HepG2 (cell line): ENCODE measurements around the gene NFATC3. TPM values are rescaled to one million over a fixed set of nuclear protein-coding genes. Genes with fewer than 3 reads are reported as not detected.

Experiments
- ATAC-seq: fragments of 200-7000 bp; cut with Tn5 transposase; 3 replicates; pipeline ENCODE4 v1.9.1; 2020; ENCODE audit warnings: mild to moderate bottlenecking, moderate library complexity
- BruUV-seq: library from RNA; stranded (reverse); fragments of 400-500 nt; replicated peaks from 2 replicates; lab custom pipeline; 2021; lab: Mats Ljungman, UMichigan
- CTCF ChIA-PET: fragments of 300-600 bp; formaldehyde crosslinking; extraction: SDS; loops from one replicate; lab custom pipeline; 2021; ENCODE audit warnings: low total read pairs, inconsistent platforms, low intra/inter-chr PET ratio; lab: Yijun Ruan, JAX
- POLR2A ChIA-PET: fragments of 350-600 bp; sonication (Branson Sonifier 250); formaldehyde crosslinking; loops from one replicate; lab custom pipeline; 2020; ENCODE audit warnings: antibody characterized with exemption, inconsistent platforms; lab: Yijun Ruan, JAX
- DNase-seq: peaks from one replicate; pipeline ENCODE4 v3.0.0-alpha.2; 2015; ENCODE audit warnings: low spot score
- FAIRE-seq: peaks from 3 replicates; lab custom pipeline; 2011; peaks lifted over from hg19 to GRCh38; lab: Jason Lieb, UNC
- H2AFZ ChIP-seq: one replicate; pipeline ENCODE4 v1.6.1; 2011; ENCODE audit warnings: low read length, inconsistent platforms
- H3K27ac ChIP-seq: fragments of 300-600 bp; 3 replicates; pipeline ENCODE4 v1.8.0; 2011; ENCODE audit warnings: mixed run types, mild to moderate bottlenecking, mixed read lengths, low read length, inconsistent platforms; ENCODE audit not compliant: insufficient read depth; ENCODE audit errors: extremely low read length
- H3K27me3 ChIP-seq, 2 experiments: fragments of 200-600 bp in 1 of 2; 2 replicates in 1 of 2; 3 replicates in 1 of 2; pipeline versions ENCODE4 v1.6.0 to v1.8.0; 2011; ENCODE audit warnings: low read length in 2 of 2, mild to moderate bottlenecking in 2 of 2, moderate library complexity in 2 of 2, inconsistent platforms in 1 of 2; ENCODE audit not compliant: insufficient read depth in 2 of 2, control insufficient read depth in 1 of 2
- H3K36me3 ChIP-seq, 2 experiments: fragments of 200-600 bp in 1 of 2; replicated peaks in 1 of 2; 2 replicates in 1 of 2; 3 replicates in 1 of 2; pipeline versions ENCODE4 v1.5.1 to v1.8.0; 2011; ENCODE audit warnings: low read length in 2 of 2, inconsistent platforms in 1 of 2; ENCODE audit not compliant: insufficient read depth in 2 of 2, control insufficient read depth in 1 of 2
- H3K4me1 ChIP-seq: 2 replicates; pipeline ENCODE4 v1.5.1; 2012; ENCODE audit warnings: low read length, inconsistent platforms; ENCODE audit not compliant: insufficient read depth
- H3K4me2 ChIP-seq: 2 replicates; pipeline ENCODE4 v1.6.0; 2011; ENCODE audit warnings: low read depth, low read length, inconsistent platforms
- H3K4me3 ChIP-seq, 3 experiments: fragments of 200-600 bp in 1 of 3; sonication (generic), shearing (Covaris generic) in 1 of 3; replicated peaks in 1 of 3; 2 replicates each; pipeline ENCODE4 v1.5.1; 2011 to 2016; ENCODE audit warnings: low read length in 3 of 3, inconsistent platforms in 2 of 3, low read depth in 2 of 3, mild to moderate bottlenecking in 2 of 3, control low read depth in 1 of 3, mixed read lengths in 1 of 3; ENCODE audit not compliant: insufficient read depth in 1 of 3
- H3K79me2 ChIP-seq: one replicate; pipeline ENCODE4 v1.6.1; 2011; ENCODE audit warnings: low read length, inconsistent platforms; ENCODE audit not compliant: insufficient read depth
- H3K9ac ChIP-seq: 2 replicates; pipeline ENCODE4 v1.6.0; 2011; ENCODE audit warnings: mild to moderate bottlenecking, low read depth, low read length, inconsistent platforms; ENCODE audit not compliant: insufficient read depth
- H3K9me3 ChIP-seq: 2 replicates; pipeline ENCODE4 v1.5.1; 2012; ENCODE audit warnings: mild to moderate bottlenecking, low read length
- H4K20me1 ChIP-seq: 2 replicates; pipeline ENCODE4 v1.6.0; 2011; ENCODE audit warnings: inconsistent platforms, mild to moderate bottlenecking, low read length, moderate library complexity; ENCODE audit not compliant: insufficient read depth
- AFF4 ChIP-seq: sonication (generic); formaldehyde crosslinking; IDR thresholded peaks from 2 replicates; pipeline ENCODE4 v1.4.0; 2020; ENCODE audit warnings: missing genetic modification reagents
- ARNT ChIP-seq: fragments of 450-650 bp; IDR thresholded peaks from 2 replicates; pipeline ENCODE4 v1.6.1; 2017
- ARNT2 ChIP-seq: sonication (generic); formaldehyde crosslinking; IDR thresholded peaks from 2 replicates; pipeline ENCODE4 v1.8.0; 2022; ENCODE audit warnings: mild to moderate bottlenecking, low read depth, missing genetic modification reagents, moderate library complexity
- ATAD3A ChIP-seq: sonication (generic); formaldehyde crosslinking; IDR thresholded peaks from 2 replicates; pipeline ENCODE4 v1.4.0; 2020; ENCODE audit warnings: missing genetic modification reagents
- HNF4A ChIP-seq: sonication (generic); formaldehyde crosslinking; IDR thresholded peaks from 2 replicates; pipeline ENCODE4 v1.4.0; 2020; ENCODE audit warnings: missing genetic modification reagents
- HOMEZ ChIP-seq: IDR thresholded peaks from 2 replicates; pipeline ENCODE4 v1.6.1; 2016; ENCODE audit warnings: low read depth
- HOXA5 ChIP-seq: sonication (generic); formaldehyde crosslinking; IDR thresholded peaks from 2 replicates; pipeline ENCODE4 v1.4.0; 2020; ENCODE audit warnings: missing genetic modification reagents
- IRF1 ChIP-seq: sonication (generic); formaldehyde crosslinking; IDR thresholded peaks from 2 replicates; pipeline ENCODE4 v1.4.0; 2020; ENCODE audit warnings: low read depth, mild to moderate bottlenecking, missing genetic modification reagents
- KDM5B ChIP-seq: sonication (generic); formaldehyde crosslinking; IDR thresholded peaks from 2 replicates; pipeline ENCODE4 v1.4.0; 2020; ENCODE audit warnings: missing genetic modification reagents, mild to moderate bottlenecking, borderline replicate concordance
- MIXL1 ChIP-seq: IDR thresholded peaks from 2 replicates; pipeline ENCODE4 v1.6.1; 2016
- MLX ChIP-seq: IDR thresholded peaks from 2 replicates; pipeline ENCODE4 v1.6.1; 2016
- MXD3 ChIP-seq: IDR thresholded peaks from 2 replicates; pipeline ENCODE4 v1.6.1; 2016; ENCODE audit warnings: mild to moderate bottlenecking, missing biosample characterization, missing genetic modification reagents
- NCOA5 ChIP-seq: sonication (generic); formaldehyde crosslinking; IDR thresholded peaks from 2 replicates; pipeline ENCODE4 v1.4.0; 2020; ENCODE audit warnings: missing genetic modification reagents
- NKX3-1 ChIP-seq: sonication (generic); formaldehyde crosslinking; IDR thresholded peaks from 2 replicates; pipeline ENCODE4 v1.5.0; 2020; ENCODE audit warnings: missing genetic modification reagents
- NRL ChIP-seq: sonication (generic); formaldehyde crosslinking; IDR thresholded peaks from 2 replicates; pipeline ENCODE4 v1.5.0; 2020; ENCODE audit warnings: missing genetic modification reagents, mild to moderate bottlenecking, moderate library complexity, borderline replicate concordance
- ZNF24 ChIP-seq: fragments of 450-650 bp; IDR thresholded peaks from 2 replicates; pipeline ENCODE4 v1.6.1; 2017; ENCODE audit warnings: antibody characterized with exemption, mild to moderate bottlenecking
- ZNF431 ChIP-seq: sonication (generic); formaldehyde crosslinking; IDR thresholded peaks from 2 replicates; pipeline ENCODE4 v1.9.0; 2022; ENCODE audit warnings: missing genetic modification reagents, low read depth, mild to moderate bottlenecking, borderline replicate concordance
- ZNF782 ChIP-seq: sonication (generic); formaldehyde crosslinking; IDR thresholded peaks from 2 replicates; pipeline ENCODE4 v1.4.0; 2020; ENCODE audit warnings: missing genetic modification reagents, mild to moderate bottlenecking, borderline replicate concordance
- WGBS: methylation state at CpG from one replicate; pipeline ENCODE4 v1.1.6; 2017; ENCODE audit warnings: low lambda C conversion rate; 5-methylcytosine and 5-hydroxymethylcytosine counted together
- in situ Hi-C: cut with HindIII; loops from 2 replicates; pipeline ENCODE4 v1.10.0; 2017; ENCODE audit warnings: low pct_unique_long_range_greater_than_20kb; ENCODE audit not compliant: extremely low pct_ligation_motif_present
- intact Hi-C: fragments of 100-400 bp; cut with micrococcal nuclease; formaldehyde crosslinking; loops from one replicate; pipeline ENCODE4 v1.10.0; 2022; ENCODE audit not compliant: unreplicated experiment
- polyA plus RNA-seq, 8 experiments: library from polyadenylated mRNA; depleted of rRNA in 3 of 8; stranded (reverse) in 7 of 8; unstranded in 1 of 8; fragments of >200 nt; fragmentation: Illumina TruSeq in 4 of 8; extraction: Trizol in 4 of 8; gene quantifications; 2 replicates each; pipeline versions ENCODE4 v1.2.1 to v1.2.3, GENCODE V29; 2011 to 2016; ENCODE audit warnings: low read depth in 4 of 8, missing spikeins in 1 of 8, mixed read lengths in 1 of 8; ENCODE audit not compliant: insufficient read depth in 1 of 8
- total RNA-seq, 5 experiments: library from RNA; depleted of rRNA; stranded (reverse); fragments of >200 nt; fragmentation: Illumina TruSeq; extraction: Trizol; gene quantifications; 2 replicates each; pipeline ENCODE4 v1.2.3, GENCODE V29; 2016; ENCODE audit warnings: low read depth in 1 of 5

Gene NFATC3
- total and polyA plus RNA-seq, 2 of the 13 experiments (the other 11 are each of a cell fraction or from before 2014, with no cell fraction given) = 52.6 to 62.7 TPM

GRCh38 chr16:68257251-68257905 lies 172.2 kb downstream of the NFATC3 start:
- intact Hi-C loops = no loop called here
- peak overlapping the region; percentile 87 for H3K27ac ChIP-seq
- 76% methylated on average over 6 of the region's 6 CpGs for WGBS
- BruUV-seq = no TSS peak
- H3K27me3 ChIP-seq = no peaks in the 10 kb centered on the region
- in situ Hi-C loops = no loop called here
- no peaks in the 10 kb centered on the region for H3K9me3 ChIP-seq
- CTCF ChIA-PET = interaction anchor here (2.0 kb wide), 1 partner anchor 71 kb away, joined by 8 read pairs; no protein-coding TSS in a partner anchor
- H3K4me1 ChIP-seq = peaks cover 43% of the 10 kb centered on the region
- H3K4me3 ChIP-seq = peak overlapping the region in 1 of 3 experiments; percentile 47; a peak in 2 of 6 replicates
- no peaks in the 10 kb centered on the region for H4K20me1 ChIP-seq
- FAIRE-seq = no peak
- H3K36me3 ChIP-seq = peaks cover 3 to 22% of the 10 kb centered on the region in 2 experiments; a peak in 4 of 5 replicates
- peak overlapping the region; percentile 67 for H3K4me2 ChIP-seq
- no peaks in the 10 kb centered on the region for H3K79me2 ChIP-seq
- H2AFZ ChIP-seq = peak overlapping the region; percentile 73
- POLR2A ChIA-PET = interaction anchor here (0.8 to 3.3 kb wide), 19 partner anchors 11 to 177 kb away, joined by 3 to 92 read pairs (median 5); partner anchors contain the start of genes ESRP2, PLA2G15, PRMT7 and SLC7A6OS
- DNase-seq = no peak
- peak; percentile 8 for ATAC-seq
- H3K9ac ChIP-seq = peak overlapping the region; percentile 73
- TF ChIP-seq MXD3 (CRISPR knock-in tag) (0 out of 2 replicates have a peak, but pooled peaks have one; percentile 8), ZNF782 (CRISPR knock-in tag) (0 out of 2 replicates have a peak, but pooled peaks have one; percentile 5), AFF4 (CRISPR knock-in tag) (no peak), ARNT (no peak), NKX3-1 (no peak), HNF4A (CRISPR knock-in tag) (no peak), ZNF431 (CRISPR knock-in tag) (no peak), NRL (peak; percentile 8; the same call in 1 of the 2 replicates), MIXL1 (CRISPR knock-in tag) (no peak; the same call in 1 of the 2 replicates), ATAD3A (0 out of 2 replicates have a peak, but pooled peaks have one; percentile 8), NCOA5 (CRISPR knock-in tag) (no peak), KDM5B (no peak), HOMEZ (CRISPR knock-in tag) (no peak), MLX (no peak), HOXA5 (CRISPR knock-in tag) (no peak), IRF1 (CRISPR knock-in tag) (no peak), ARNT2 (CRISPR knock-in tag) (0 out of 2 replicates have a peak, but pooled peaks have one; percentile 6), ZNF24 (no peak)
